Left renal pelvis (tissue), 4 donors: ENCODE measurements around the gene SCO2. TPM values are rescaled to one million over a fixed set of nuclear protein-coding genes. Genes with fewer than 3 reads are reported as not detected.
"Not testable (repeated sequence)": the region's sequence is repeated elsewhere in the genome, so short reads cannot be mapped to it uniquely, and the experiment has no call there.

ENCODE experiments used
- DNase-seq, 4 donors: peaks; one replicate each; pipeline ENCODE4 v3.0.0-alpha.2; 2013; ENCODE audit warnings: low read depth in 4 of 4, low spot score in 3 of 4
- polyA plus RNA-seq, 4 donors: library from polyadenylated mRNA; unstranded; fragments of 120-200 nt; gene quantifications; one replicate each; pipeline ENCODE4 v1.2.1, GENCODE V29; 2013; ENCODE audit not compliant: insufficient read length in 4 of 4

SCO2 gene
- polyA plus RNA-seq, 4 donors = 0.83 to 7.6 (median 3.9) TPM; not detected in 1

- DNase-seq = no peak
Measured at GRCh38 chr22:50551160-50551752, 25.9 kb upstream of the SCO2 start.

DNA sequence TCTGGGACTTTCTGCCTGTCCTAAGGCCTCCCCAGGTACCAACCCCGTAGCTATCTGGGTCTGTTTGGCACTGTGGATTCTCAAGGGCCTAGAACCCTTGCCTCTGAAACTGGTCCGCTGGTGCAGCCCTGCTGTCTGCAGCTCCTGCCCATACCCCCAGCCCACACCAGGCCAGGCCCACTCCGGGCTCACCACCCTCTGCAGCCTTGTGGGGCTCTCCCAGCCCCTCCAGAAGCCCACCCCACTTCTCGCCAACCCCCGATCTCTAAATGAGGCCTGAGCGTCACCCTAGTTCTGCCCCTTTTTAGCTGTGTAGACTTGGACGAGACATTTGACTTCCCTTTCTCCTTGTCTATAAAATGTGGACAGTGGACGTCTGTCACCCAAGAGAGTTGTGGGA lies 25.0 kb upstream of the SCO2 start:
- no peak for DNase-seq

- DNase-seq = no peak
Measured at GRCh38 chr22:50548921-50549790, 23.8 kb upstream of the SCO2 start.

- DNase-seq = no peak
Measured at GRCh38 chr22:50548040-50548920, 22.9 kb upstream of the SCO2 start.

DNA sequence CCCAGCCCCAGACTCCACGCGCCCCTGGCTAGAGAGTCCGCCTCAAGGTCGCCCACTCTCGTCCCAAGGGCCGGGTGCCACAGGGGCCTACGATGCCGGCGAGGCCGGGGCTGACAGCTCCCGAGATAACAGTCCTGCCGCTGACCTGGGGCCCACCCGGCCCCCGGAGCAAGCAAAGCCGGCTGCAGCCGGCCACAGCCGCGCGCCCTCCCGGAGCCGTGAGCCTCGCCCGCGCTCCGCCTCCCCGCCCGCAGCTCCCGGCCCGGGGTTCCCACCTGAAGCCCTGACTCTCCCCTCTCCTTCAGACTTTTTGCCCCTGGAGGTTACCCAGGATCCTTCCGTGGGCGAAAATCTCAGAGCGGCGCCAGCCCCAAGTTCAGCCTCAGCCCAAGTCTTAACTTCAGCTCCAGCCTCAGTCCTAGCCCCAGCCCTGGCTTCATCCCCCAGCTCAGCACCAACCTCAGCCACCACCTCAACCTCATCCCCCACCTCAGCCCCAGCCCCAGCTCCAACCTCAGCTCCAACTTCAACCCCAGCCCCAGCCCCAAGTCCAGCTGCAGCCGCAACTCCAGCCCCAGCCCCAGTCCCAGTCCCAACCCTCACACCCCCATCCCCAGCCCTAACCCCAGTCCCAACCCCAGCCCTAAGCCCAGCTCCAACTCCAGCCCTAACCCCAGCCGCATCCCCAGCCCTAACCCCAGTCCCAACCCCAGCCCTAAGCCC lies 22.0 kb upstream of the SCO2 start:
- no peak for DNase-seq

DNA sequence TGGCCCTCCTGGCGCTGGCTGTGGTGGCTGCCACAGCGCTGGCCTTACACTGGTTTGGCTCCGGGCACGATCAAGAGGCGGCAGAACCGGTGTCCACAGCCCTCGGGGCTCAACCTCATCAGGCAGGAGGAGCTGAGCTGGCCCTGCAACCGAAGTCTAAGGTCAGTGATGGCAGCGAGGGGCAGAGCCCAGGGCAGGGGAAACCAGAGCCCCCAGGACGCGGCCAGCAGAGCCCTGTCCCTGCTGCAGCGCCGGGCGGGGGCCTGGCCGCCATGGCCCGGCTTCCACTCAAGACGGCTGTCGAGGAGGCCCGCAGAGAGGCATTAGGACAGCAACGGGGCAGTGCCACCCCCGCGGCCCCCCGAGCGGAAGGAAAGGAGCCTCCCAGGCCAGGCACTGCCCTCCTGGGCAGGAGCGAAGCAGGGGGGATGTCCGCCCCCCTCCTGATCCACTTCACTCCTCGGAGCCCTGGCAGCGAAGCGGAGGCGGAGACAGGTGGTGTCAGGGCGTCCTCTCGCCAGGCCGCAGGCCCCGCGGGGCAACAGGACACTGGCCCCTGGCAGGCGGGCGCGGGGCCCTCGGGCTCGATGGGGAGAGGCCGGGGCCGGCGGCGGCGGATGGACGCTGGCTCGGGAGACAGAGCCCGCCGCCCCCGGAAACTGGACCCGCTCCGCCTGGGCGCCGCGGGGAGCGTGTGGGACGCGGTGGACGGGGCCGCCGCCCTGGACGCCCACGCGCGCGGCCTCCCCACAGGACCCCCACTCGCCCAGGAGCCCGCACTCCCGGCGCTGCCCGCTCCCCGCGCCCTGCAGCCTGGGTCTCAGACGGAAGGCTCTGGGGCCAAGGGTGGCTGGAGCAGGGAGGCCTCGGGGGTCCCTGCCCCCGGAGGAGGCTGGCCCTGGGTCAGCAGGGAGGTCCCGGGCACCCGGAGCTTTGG lies 21.2 kb upstream of the SCO2 start:
- no peak for DNase-seq

GRCh38 chr22:50545522-50546325 lies 20.3 kb upstream of the SCO2 start, which contains the start of gene KLHDC7B:
TSS of gene KLHDC7B (plus strand) at chr22:50545899. CDS start at chr22:50546244, 345 bp downstream.
- DNase-seq = no peak

GRCh38 chr22:50544746-50545253 lies 19.4 kb upstream of the SCO2 start:
- DNase-seq = no peak

DNA sequence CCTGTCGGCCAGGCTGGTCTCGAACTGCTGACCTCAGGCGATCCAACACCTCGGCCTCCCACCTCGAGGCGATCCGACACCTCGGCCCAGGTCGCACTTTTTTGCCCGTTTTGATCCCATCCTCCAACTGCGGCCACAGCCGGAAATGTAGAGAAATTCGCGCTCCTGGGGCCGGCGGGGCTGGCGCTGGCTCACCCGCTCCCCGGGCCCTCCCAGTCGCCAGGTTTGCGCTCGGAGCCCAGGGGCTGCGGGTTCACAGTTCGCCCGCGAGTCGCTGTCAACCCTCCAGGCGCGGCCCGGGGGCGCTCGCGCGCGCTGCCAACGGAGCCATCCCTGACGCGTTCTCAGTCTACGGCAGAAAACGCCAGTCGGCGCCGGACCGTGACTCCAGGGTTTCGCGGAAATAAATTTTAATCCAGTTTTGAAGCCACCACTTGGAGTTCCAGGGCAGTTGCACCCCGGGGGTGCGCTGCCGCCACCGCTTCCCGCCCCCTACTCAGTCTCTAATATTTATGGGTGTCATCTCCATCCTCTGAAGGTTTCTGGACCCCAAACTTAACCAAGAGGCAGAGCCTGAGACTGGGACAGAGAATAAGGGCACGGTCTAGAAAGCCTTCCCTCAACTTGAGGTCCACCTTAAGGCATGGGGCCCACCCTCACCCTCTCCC lies 18.8 kb upstream of the SCO2 start:
- DNase-seq = no peak

GRCh38 chr22:50542416-50542927 lies 17.1 kb upstream of the SCO2 start:
- DNase-seq = no peak

DNA sequence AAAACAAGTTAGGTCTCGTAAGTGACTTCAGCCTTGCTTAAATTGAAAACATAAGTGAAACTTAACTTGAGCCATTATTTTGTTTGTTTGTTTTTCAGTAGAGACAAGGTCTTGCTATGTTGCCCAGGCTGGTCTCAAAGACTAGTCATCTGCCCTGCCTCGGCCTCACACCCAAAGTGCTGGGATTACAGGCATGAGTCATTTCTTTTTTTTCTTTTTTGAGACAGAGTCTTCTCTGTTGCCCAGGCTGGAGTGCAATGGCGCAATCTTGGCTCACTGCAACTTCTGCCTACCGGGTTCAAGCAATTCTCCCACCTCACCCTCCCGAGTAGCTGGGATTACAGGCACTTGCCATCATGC lies 16.2 kb upstream of the SCO2 start:
- not testable (repeated sequence) for DNase-seq

GRCh38 chr22:50540381-50540780 lies 15.0 kb upstream of the SCO2 start:
- no peak for DNase-seq

- DNase-seq = no peak
Measured at GRCh38 chr22:50537765-50538164, 12.4 kb upstream of the SCO2 start.

DNA sequence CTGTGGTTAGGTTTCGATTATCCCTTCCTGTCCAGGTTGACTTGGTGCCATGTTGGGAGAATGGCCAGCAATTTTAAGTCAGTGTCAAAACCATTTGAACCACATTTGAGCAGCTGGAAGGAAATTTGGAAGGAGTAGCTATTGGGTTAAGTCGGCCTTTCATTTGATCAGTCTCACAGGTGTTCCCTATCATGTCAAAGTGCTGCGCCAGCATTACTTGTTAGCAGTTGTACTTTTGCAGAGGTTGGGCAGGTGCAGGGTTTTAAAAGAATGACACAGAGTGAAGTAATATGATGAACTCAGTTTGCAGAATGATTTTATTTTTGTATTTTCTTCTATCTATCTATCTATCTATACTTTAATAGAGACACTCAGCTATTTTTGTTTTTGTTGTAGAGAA lies 10.8 kb upstream of the SCO2 start:
- DNase-seq = no peak

- no peak for DNase-seq
Measured at GRCh38 chr22:50535113-50535512, 9.7 kb upstream of the SCO2 start.

GRCh38 chr22:50533856-50534711 lies 8.7 kb upstream of the SCO2 start:
- DNase-seq = not testable (repeated sequence)
